Liver (tissue), 9 donors: Measurements from ENCODE around the gene APRT. TPM values are rescaled to one million over a fixed set of nuclear protein-coding genes. Genes with fewer than 3 reads are reported as not detected.

Source experiments
- DNase-seq: peaks from one replicate; pipeline ENCODE4 v3.0.0-alpha.2; 2017; ENCODE audit warnings: low spot score
- H3K27ac ChIP-seq, 2 donors: one replicate each; pipeline ENCODE4 v1.7.0; 2013; ENCODE audit warnings: inconsistent platforms in 2 of 2, low read length in 2 of 2, control low read depth in 1 of 2, low read depth in 1 of 2, mild to moderate bottlenecking in 1 of 2
- H3K27me3 ChIP-seq, 4 donors: one replicate each; pipeline versions ENCODE4 v1.6.1 to v1.7.0; 2013; ENCODE audit warnings: low read length in 3 of 4, inconsistent platforms in 1 of 4, mild to moderate bottlenecking in 1 of 4, moderate library complexity in 1 of 4; ENCODE audit not compliant: control insufficient read depth in 4 of 4, insufficient read depth in 4 of 4
- H3K36me3 ChIP-seq, 4 donors: one replicate each; pipeline versions ENCODE4 v1.6.1 to v1.7.0; 2013; ENCODE audit warnings: low read length in 3 of 4, mild to moderate bottlenecking in 3 of 4, low read depth in 1 of 4, moderate library complexity in 1 of 4; ENCODE audit not compliant: control insufficient read depth in 4 of 4, insufficient read depth in 3 of 4
- H3K4me1 ChIP-seq, 4 donors: one replicate each; pipeline versions ENCODE4 v1.6.1 to v1.7.0; 2013; ENCODE audit warnings: low read length in 3 of 4, mild to moderate bottlenecking in 3 of 4, moderate library complexity in 1 of 4; ENCODE audit not compliant: control insufficient read depth in 4 of 4, insufficient read depth in 4 of 4
- H3K4me3 ChIP-seq, 3 donors: one replicate each; pipeline versions ENCODE4 v1.6.1 to v1.7.0; 2013; ENCODE audit warnings: low read length in 3 of 3, control low read depth in 1 of 3, low read depth in 1 of 3, mild to moderate bottlenecking in 1 of 3
- H3K9ac ChIP-seq, 2 donors: one replicate each; pipeline ENCODE4 v1.7.0; 2013; ENCODE audit warnings: low read length in 2 of 2, mild to moderate bottlenecking in 2 of 2, moderate library complexity in 2 of 2, control low read depth in 1 of 2, low read depth in 1 of 2
- H3K9me3 ChIP-seq, 4 donors: one replicate each; pipeline versions ENCODE4 v1.6.1 to v1.7.0; 2013; ENCODE audit warnings: low read length in 3 of 4; ENCODE audit not compliant: control insufficient read depth in 4 of 4
- EGR1 ChIP-seq, 2 donors: IDR thresholded peaks; 2 replicates each; pipeline ENCODE4 v1.6.1; 2016 to 2018; ENCODE audit warnings: antibody characterized with exemption in 2 of 2, low read depth in 2 of 2
- FOXA2 ChIP-seq: IDR thresholded peaks from 2 replicates; pipeline ENCODE4 v1.6.1; 2016; ENCODE audit warnings: antibody characterized with exemption
- GABPA ChIP-seq, 2 donors: IDR thresholded peaks in 1 of 2; conservative IDR thresholded peaks in 1 of 2; 2 replicates each; pipeline ENCODE4 v1.6.1; 2016; ENCODE audit warnings: antibody characterized with exemption in 2 of 2, mild to moderate bottlenecking in 1 of 2, moderate library complexity in 1 of 2
- HNF4G ChIP-seq: IDR thresholded peaks from 2 replicates; pipeline ENCODE4 v1.6.1; 2016; ENCODE audit warnings: antibody characterized with exemption
- JUND ChIP-seq, 2 donors: IDR thresholded peaks; 2 replicates each; pipeline ENCODE4 v1.6.1; 2016; ENCODE audit warnings: antibody characterized with exemption in 2 of 2
- NR2F2 ChIP-seq: IDR thresholded peaks from 2 replicates; pipeline ENCODE4 v1.6.1; 2016; ENCODE audit warnings: antibody characterized with exemption
- RAD21 ChIP-seq, 2 donors: IDR thresholded peaks; 2 replicates each; pipeline ENCODE4 v1.6.1; 2016; ENCODE audit warnings: antibody characterized with exemption in 2 of 2, mild to moderate bottlenecking in 2 of 2
- RXRA ChIP-seq, 2 donors: IDR thresholded peaks; 2 replicates each; pipeline ENCODE4 v1.6.1; 2017 to 2018; ENCODE audit warnings: antibody characterized with exemption in 2 of 2, mild to moderate bottlenecking in 1 of 2
- SP1 ChIP-seq: IDR thresholded peaks from 2 replicates; pipeline ENCODE4 v1.6.1; 2018; ENCODE audit warnings: antibody characterized with exemption, mild to moderate bottlenecking
- TAF1 ChIP-seq: conservative IDR thresholded peaks from 2 replicates; pipeline ENCODE4 v1.6.1; 2016; ENCODE audit warnings: antibody characterized with exemption, mild to moderate bottlenecking
- YY1 ChIP-seq: IDR thresholded peaks from 2 replicates; pipeline ENCODE4 v1.6.1; 2016; ENCODE audit warnings: antibody characterized with exemption, mild to moderate bottlenecking
- WGBS: extraction: QIAGEN DNeasy Blood & Tissue Kit; methylation state at CpG from one replicate; pipeline ENCODE4 v1.1.7; 2013; 5-methylcytosine and 5-hydroxymethylcytosine counted together
- polyA plus RNA-seq, 2 donors: library from polyadenylated mRNA; stranded (reverse) in 1 of 2; unstranded in 1 of 2; fragments of 200-250 nt in 1 of 2; fragments of >200 nt in 1 of 2; fragmentation: Nextera tagmentation in 1 of 2; extraction: Ambion mirVana in 1 of 2; gene quantifications; one replicate each; pipeline versions ENCODE4 v1.2.1 to v1.2.3, GENCODE V29; 2013 to 2015
- total RNA-seq, 2 donors: library from RNA; depleted of rRNA; stranded (reverse); fragments of >200 nt; gene quantifications; one replicate each; pipeline ENCODE4 v1.2.3, GENCODE V29; 2014
- TF ChIP-seq, protein P1 (sequence below): IDR thresholded peaks from 2 replicates; pipeline ENCODE4 v1.6.1; 2016; ENCODE audit warnings: antibody characterized with exemption
- TF ChIP-seq, protein P2 (sequence below): IDR thresholded peaks from 2 replicates; pipeline ENCODE4 v1.6.1; 2016; ENCODE audit warnings: antibody characterized with exemption, mild to moderate bottlenecking
- TF ChIP-seq, protein P3 (sequence below): IDR thresholded peaks from 2 replicates; pipeline ENCODE4 v1.6.1; 2016; ENCODE audit warnings: antibody characterized with exemption
- TF ChIP-seq, protein P4 (sequence below): IDR thresholded peaks from 2 replicates; pipeline ENCODE4 v1.6.1; 2016; ENCODE audit warnings: antibody characterized with exemption
- donor health status: healthy.
- donor health status: healthy.
- donor health status: healthy.
- donor health status: healthy.
- donor health status: healthy.

APRT gene
- total and polyA plus RNA-seq, 4 donors = 27.9 to 160 (median 94.4) TPM

DNA sequence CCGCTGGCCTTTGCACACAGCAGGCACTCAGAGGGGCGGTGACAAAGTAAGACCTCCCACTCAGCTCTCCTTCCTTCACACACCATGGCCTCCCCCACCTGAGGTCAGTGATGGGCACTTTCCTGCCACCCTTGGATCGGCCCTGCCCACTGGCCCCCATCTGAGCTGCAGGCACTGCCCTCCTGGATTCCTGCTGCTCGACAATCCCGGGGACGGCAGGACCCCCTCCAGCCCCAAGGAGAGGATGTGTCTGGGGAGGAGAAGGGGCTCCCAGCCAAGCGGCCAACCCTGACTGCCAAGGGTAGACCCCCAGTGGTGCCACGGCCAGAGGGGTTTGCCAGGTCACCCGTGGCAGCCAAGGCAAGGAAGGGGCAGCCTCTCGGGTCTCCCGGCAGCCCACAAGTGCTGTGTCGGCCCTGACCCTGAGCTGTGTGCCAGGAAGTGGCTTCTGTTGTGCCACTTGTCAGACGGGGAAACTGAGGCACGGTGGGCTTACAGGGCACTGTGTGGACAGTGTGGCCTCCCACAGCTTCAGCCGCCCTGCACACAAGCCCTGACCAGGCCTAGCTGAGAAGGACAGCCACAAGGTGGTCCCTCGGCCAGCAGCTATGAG, 49.4 kb downstream of the APRT start:
- H3K27ac ChIP-seq = peak overlapping the region; percentile 51 to 52

DNA sequence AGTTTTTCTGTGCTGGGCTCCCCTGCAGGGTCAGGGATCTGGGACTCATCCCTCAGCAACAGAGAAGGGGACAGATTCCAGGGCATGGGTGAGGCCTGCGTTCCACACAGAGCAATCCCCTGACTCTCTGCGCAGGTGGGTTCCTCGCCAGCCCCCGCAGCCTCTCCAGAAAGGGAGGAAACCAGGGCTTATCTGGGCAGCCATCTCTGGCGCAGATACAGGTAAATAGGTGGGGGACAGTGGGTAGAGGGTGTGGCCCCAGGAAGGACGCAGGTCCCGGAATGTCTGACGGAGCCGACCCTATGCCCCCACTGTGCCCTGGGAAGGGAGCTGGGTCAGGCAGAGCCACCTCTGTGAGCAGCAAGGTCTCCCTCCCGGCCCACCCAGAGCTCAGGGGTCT, 49.9 kb downstream of the APRT start:
- H3K36me3 ChIP-seq = peaks cover 0 to 3% (median 0%) of the 10 kb centered on the region in 4 donors
- TF ChIP-seq JUND (IDR thresholded peaks at IDR 0.05) (no peak), EGR1 (IDR thresholded peaks at IDR 0.05; ENCODE audit: low read depth in 2 of 2) (no peak)
- no peak overlapping the region for H3K9ac ChIP-seq
- peaks cover 35 to 66% (median 56%) of the 10 kb centered on the region in 4 donors for H3K4me1 ChIP-seq
- no peaks in the 10 kb centered on the region for H3K9me3 ChIP-seq
- DNase-seq = no peak
- H3K27me3 ChIP-seq = no peaks in the 10 kb centered on the region
- 77% methylated on average over 10 of the region's 10 CpGs for WGBS
- no peak overlapping the region for H3K27ac ChIP-seq
- no peak overlapping the region for H3K4me3 ChIP-seq

More for the DNA sequence above, 49.4 kb downstream of the APRT start:
- no peaks in the 10 kb centered on the region for H3K27me3 ChIP-seq
- no peak for TF ChIP-seq JUND (IDR thresholded peaks at IDR 0.05)
- TF ChIP-seq FOXA2 = no peak
- TF ChIP-seq RXRA (IDR thresholded peaks at IDR 0.05) = no peak
- TF ChIP-seq RAD21 (IDR thresholded peaks at IDR 0.05) = no peak
- TF ChIP-seq SP1 = no peak
- TF ChIP-seq, protein P1, sequence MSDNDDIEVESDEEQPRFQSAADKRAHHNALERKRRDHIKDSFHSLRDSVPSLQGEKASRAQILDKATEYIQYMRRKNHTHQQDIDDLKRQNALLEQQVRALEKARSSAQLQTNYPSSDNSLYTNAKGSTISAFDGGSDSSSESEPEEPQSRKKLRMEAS = no peak
- no peak for TF ChIP-seq HNF4G
- no peak for TF ChIP-seq EGR1 (IDR thresholded peaks at IDR 0.05; ENCODE audit: low read depth in 2 of 2)
- no peak for TF ChIP-seq YY1
- TF ChIP-seq, protein P2, sequence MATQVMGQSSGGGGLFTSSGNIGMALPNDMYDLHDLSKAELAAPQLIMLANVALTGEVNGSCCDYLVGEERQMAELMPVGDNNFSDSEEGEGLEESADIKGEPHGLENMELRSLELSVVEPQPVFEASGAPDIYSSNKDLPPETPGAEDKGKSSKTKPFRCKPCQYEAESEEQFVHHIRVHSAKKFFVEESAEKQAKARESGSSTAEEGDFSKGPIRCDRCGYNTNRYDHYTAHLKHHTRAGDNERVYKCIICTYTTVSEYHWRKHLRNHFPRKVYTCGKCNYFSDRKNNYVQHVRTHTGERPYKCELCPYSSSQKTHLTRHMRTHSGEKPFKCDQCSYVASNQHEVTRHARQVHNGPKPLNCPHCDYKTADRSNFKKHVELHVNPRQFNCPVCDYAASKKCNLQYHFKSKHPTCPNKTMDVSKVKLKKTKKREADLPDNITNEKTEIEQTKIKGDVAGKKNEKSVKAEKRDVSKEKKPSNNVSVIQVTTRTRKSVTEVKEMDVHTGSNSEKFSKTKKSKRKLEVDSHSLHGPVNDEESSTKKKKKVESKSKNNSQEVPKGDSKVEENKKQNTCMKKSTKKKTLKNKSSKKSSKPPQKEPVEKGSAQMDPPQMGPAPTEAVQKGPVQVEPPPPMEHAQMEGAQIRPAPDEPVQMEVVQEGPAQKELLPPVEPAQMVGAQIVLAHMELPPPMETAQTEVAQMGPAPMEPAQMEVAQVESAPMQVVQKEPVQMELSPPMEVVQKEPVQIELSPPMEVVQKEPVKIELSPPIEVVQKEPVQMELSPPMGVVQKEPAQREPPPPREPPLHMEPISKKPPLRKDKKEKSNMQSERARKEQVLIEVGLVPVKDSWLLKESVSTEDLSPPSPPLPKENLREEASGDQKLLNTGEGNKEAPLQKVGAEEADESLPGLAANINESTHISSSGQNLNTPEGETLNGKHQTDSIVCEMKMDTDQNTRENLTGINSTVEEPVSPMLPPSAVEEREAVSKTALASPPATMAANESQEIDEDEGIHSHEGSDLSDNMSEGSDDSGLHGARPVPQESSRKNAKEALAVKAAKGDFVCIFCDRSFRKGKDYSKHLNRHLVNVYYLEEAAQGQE = no peak
- no peak for TF ChIP-seq GABPA (IDR thresholded peaks at IDR 0.05 in 1 of 2, conservative IDR thresholded peaks at IDR 0.05 in 1 of 2)
- no peak for TF ChIP-seq NR2F2
- TF ChIP-seq TAF1 = no peak
- TF ChIP-seq, protein P3, sequence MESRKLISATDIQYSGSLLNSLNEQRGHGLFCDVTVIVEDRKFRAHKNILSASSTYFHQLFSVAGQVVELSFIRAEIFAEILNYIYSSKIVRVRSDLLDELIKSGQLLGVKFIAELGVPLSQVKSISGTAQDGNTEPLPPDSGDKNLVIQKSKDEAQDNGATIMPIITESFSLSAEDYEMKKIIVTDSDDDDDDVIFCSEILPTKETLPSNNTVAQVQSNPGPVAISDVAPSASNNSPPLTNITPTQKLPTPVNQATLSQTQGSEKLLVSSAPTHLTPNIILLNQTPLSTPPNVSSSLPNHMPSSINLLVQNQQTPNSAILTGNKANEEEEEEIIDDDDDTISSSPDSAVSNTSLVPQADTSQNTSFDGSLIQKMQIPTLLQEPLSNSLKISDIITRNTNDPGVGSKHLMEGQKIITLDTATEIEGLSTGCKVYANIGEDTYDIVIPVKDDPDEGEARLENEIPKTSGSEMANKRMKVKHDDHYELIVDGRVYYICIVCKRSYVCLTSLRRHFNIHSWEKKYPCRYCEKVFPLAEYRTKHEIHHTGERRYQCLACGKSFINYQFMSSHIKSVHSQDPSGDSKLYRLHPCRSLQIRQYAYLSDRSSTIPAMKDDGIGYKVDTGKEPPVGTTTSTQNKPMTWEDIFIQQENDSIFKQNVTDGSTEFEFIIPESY = no peak
- TF ChIP-seq, protein P4, sequence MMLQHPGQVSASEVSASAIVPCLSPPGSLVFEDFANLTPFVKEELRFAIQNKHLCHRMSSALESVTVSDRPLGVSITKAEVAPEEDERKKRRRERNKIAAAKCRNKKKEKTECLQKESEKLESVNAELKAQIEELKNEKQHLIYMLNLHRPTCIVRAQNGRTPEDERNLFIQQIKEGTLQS = no peak
- 80% methylated on average over 16 of the region's 16 CpGs for WGBS
- DNase-seq = no peak
- no peak overlapping the region for H3K4me3 ChIP-seq
- peaks cover 0 to 3% (median 0%) of the 10 kb centered on the region in 4 donors for H3K36me3 ChIP-seq
- H3K4me1 ChIP-seq = peaks cover 35 to 68% (median 57%) of the 10 kb centered on the region in 4 donors
- H3K9me3 ChIP-seq = no peaks in the 10 kb centered on the region
- H3K9ac ChIP-seq = no peak overlapping the region
